NCI-H2196 (cell line): Measurements from ENCODE around the gene SPTLC2.
A peak's percentile ranks its signal among the peaks of the same experiment; 100 is the strongest.

Experiments used
- DNase-seq: peaks from one replicate; lab custom pipeline; 2025; ENCODE audit not compliant: unreplicated experiment; lab: John Stamatoyannopoulos, UW

Gene SPTLC2

GRCh38 chr14:77623201-77623600, 6.8 kb upstream of the SPTLC2 start:
- no peak for DNase-seq

- DNase-seq: peak; percentile 38
Observed at GRCh38 chr14:77622366-77622961, 6.0 kb upstream of the SPTLC2 start.

- DNase-seq: no peak
Observed at GRCh38 chr14:77620222-77620870, 3.9 kb upstream of the SPTLC2 start.

- no peak for DNase-seq
Observed at GRCh38 chr14:77618381-77618970, 2.0 kb upstream of the SPTLC2 start.

- DNase-seq: no peak
Observed at GRCh38 chr14:77616133-77616453, 344 bp downstream of the SPTLC2 start.

- no peak for DNase-seq
Observed at GRCh38 chr14:77615361-77616132, 890 bp downstream of the SPTLC2 start.

- no peak for DNase-seq
Observed at GRCh38 chr14:77613201-77613600, 3.2 kb downstream of the SPTLC2 start.

- no peak for DNase-seq
Observed at GRCh38 chr14:77612011-77612620, 4.3 kb downstream of the SPTLC2 start.

- no peak for DNase-seq
Observed at GRCh38 chr14:77610553-77610952, 5.9 kb downstream of the SPTLC2 start.

- DNase-seq: no peak
Observed at GRCh38 chr14:77609922-77610321, 6.5 kb downstream of the SPTLC2 start.

- no peak for DNase-seq
Observed at GRCh38 chr14:77607741-77608302, 8.6 kb downstream of the SPTLC2 start.

- no peak for DNase-seq
Observed at GRCh38 chr14:77605392-77605972, 11.0 kb downstream of the SPTLC2 start.

- no peak for DNase-seq
Observed at GRCh38 chr14:77603654-77604255, 12.7 kb downstream of the SPTLC2 start.

GRCh38 chr14:77603031-77603430, 13.4 kb downstream of the SPTLC2 start:
- no peak for DNase-seq

GRCh38 chr14:77601846-77602619, 14.4 kb downstream of the SPTLC2 start:
- DNase-seq: no peak

GRCh38 chr14:77599889-77600288, 16.5 kb downstream of the SPTLC2 start:
- no peak for DNase-seq

- DNase-seq: no peak
Observed at GRCh38 chr14:77598366-77599070, 17.9 kb downstream of the SPTLC2 start.

GRCh38 chr14:77593501-77593961, 22.9 kb downstream of the SPTLC2 start:
- DNase-seq: no peak
